KBM-7 (cell line): ENCODE data around the gene NDUFAF5.

ENCODE experiments used
- DNase-seq: peaks from one replicate; pipeline ENCODE4 v3.0.0-alpha.2; 2015
- in situ Hi-C: fragments of 300-500 bp; cut with MboI; formaldehyde crosslinking; loops from 2 replicates; pipeline ENCODE4 v1.14.3; 2020; ENCODE audit warnings: low sequenced_read_pairs, low pct_unique_long_range_greater_than_20kb, mixed read lengths

The NDUFAF5 gene

GRCh38 chr20:13858871-13859270, 74.0 kb downstream of the NDUFAF5 start:
- DNase-seq: no peak
- in situ Hi-C loops: no loop called here

DNA sequence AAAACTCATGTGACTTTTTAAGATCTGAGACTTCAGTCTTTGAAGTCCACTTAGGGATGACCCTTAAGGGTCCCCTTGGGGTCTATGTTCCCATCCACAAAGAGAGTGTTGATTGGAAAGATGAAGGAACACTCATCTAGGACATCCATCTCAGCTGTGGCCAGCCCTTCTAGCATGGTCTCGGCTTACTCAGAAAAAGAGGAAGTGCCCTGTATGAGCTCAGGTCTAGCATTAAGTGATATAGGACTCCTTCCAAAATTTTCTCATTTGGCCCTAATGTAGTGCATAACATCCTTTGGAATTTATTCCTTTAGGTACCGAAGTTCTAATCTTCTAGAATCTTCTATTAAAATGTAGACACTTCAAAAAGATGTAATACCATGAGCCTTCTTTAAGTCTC, 77.4 kb downstream of the NDUFAF5 start:
- in situ Hi-C loops: no loop called here
- DNase-seq: peak; percentile 8

GRCh38 chr20:13863244-13863643, 78.4 kb downstream of the NDUFAF5 start:
- in situ Hi-C loops: no loop called here
- no peak for DNase-seq

DNA sequence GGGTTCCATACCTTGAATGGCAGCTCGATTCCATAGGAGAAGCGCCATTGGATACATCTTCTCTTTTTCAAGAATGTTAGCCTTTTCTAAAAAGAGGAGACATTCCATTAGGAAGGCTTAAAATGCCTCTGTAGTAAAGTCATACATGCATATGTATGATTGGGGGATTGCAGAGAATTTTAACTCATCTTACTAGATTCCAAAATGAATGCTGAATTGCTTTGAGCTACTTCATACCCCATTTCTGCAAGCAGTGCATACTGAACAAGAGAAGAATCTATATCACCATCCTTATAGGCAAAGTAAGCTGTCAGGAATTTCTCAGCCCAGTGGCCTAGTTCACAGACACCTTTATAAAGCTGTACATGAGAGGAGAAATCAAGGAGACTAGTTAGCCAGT, 80.3 kb downstream of the NDUFAF5 start:
- in situ Hi-C loops: no loop called here
- no peak for DNase-seq

DNA sequence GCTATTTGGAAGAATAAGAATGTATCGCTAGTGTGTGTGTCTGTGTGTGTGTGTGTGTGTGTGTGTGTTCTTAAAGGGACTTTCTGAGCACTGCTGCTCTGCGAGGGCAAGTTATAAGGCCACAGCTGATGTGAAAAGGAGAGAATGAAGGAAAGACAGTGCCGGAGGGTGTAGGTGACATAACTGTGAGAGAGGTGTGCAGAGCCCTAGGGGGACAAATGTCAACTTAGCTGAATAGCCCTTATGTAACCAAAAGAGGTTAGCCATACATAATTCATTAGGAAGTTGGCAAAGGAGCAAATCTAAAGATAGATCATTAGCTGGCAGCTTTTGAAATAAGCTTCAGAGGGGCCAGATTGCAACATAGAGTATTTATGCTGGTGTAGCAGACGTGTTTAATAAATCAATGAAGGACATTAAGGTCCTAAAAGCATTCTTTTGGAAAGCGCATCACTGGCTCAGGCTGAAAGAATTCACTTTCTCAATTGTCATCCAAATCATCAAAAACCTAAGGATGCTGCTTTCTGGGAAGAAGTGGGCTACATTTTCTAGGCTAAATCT, 81.0 kb downstream of the NDUFAF5 start:
- in situ Hi-C loops: no loop called here
- DNase-seq: no peak

DNA sequence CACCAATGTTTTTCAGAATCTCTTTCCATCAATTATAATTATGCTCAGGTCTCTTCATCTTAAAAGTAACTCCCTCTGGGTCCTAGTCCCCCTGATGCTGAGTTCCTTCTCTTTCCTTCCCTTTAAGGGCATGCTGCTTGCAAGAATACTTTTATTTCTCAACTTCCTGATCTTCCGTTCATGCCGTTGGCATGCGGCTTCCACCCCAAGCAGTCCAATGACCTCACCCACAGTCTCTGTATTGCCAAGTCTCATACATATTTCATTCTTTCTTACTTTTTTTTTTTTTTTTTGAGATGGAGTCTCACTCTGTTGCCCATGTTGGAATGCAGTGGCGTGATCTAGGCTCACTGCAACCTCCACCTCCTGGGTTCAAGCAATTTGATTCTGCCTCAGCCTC, 83.5 kb downstream of the NDUFAF5 start:
- no peak for DNase-seq

DNA sequence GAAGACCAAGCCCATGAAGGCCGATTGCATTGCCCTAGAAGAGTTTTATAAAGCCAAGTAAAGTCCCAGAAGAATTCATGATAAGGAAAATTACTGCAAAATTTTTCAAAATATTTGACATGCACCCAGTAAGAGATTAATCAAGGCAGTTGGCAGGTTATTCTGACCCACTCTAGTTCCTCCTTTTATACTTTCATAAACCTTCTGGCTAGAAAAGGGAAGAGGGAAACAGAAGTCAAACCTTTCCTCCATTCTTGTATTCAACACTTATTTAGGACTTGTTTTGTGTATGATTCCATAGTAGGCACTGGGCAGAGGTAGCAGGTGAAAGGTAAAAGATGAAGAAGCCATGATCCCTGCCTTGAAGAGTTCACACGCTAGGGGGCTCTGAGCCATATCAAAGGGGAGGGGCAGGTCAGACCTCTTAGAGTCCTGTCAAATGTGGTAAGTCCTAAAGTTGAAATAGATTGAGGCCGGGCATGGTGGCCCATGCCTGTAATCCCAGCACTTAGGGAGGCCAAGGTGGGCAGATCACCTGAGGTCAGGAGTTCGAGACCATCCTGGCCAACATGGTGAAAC, 85.4 kb downstream of the NDUFAF5 start:
- no peak for DNase-seq
- in situ Hi-C loops: no loop called here

More for the DNA sequence above, 83.5 kb downstream of the NDUFAF5 start:
- in situ Hi-C loops: no loop called here
